Measurements from ENCODE around the gene ASB1.

ASB1 gene

DNA sequence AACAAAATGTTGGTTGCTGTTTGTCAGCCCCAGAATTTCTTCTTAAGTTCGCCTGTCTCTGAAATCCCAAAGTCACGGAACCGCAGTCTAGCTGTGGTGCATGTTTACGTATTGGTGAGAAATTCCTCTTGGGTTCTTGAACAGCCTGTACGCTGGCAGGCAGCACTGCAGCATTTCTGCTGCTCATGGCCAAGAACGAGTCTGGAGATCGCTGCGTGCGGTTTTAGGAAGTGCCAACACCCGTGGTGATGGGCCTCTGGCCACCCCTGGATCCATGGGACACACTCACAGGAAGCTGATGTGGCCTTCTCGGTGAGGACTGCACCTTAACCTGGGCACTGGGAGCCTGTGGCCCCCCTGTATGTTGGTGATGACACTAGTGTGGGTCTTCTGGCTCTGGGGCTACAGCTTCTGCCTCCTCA lies 23.7 kb downstream of the ASB1 start:
- H3K9me3 ChIP-seq (ENCODE audit: low read depth, low read length) = no peaks in the 10 kb centered on the region
- no peak overlapping the region for H3K27ac ChIP-seq
- DNase-seq (ENCODE audit: low read depth, low spot score) = no peak
- TF ChIP-seq FOXP2 (optimal IDR thresholded peaks at IDR 0.05; ENCODE audit: control extremely low read depth, extremely low read length, insufficient read depth) (no peak), POLR2AphosphoS5 (IDR thresholded peaks at IDR 0.05; ENCODE audit: borderline replicate concordance, low read depth, low read length) (no peak), EZH2 (IDR thresholded peaks at IDR 0.05) (no peak)
- no peak overlapping the region for H3K9ac ChIP-seq (ENCODE audit: insufficient read length)
- H3K36me3 ChIP-seq (ENCODE audit: insufficient read depth, low read length) = peaks cover 22% of the 10 kb centered on the region; the same call in 1 of the 2 replicates
- no peak overlapping the region for H3K4me3 ChIP-seq

DNA sequence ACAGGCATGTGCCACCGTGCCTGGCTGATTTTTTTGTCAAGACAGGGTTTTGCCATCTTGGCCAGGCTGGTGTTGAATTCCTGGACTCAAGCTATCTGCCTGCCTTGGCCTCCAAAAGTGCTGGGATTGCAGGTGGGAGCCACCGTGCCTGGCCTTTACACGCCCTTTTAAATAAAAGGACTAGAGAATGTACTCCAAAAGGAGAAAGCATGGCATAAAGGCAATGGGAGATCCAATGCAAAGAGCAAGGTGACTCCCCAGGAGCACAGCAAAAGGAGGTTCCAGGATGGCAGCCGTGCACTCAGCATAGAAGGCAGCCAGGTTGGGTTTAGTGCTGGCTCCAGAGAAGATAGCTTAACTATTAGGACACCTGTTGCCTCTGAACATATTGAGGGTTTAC lies 27.1 kb downstream of the ASB1 start:
- no peak for TF ChIP-seq POLR2AphosphoS5 (IDR thresholded peaks at IDR 0.05; ENCODE audit: borderline replicate concordance, low read depth, low read length)
- no peak for TF ChIP-seq EZH2 (IDR thresholded peaks at IDR 0.05)
- TF ChIP-seq FOXP2 (optimal IDR thresholded peaks at IDR 0.05; ENCODE audit: control extremely low read depth, extremely low read length, insufficient read depth) = no peak
- no peak overlapping the region for H3K9ac ChIP-seq (ENCODE audit: insufficient read length)
- H3K36me3 ChIP-seq (ENCODE audit: insufficient read depth, low read length) = peaks cover 4% of the 10 kb centered on the region; the same call in 1 of the 2 replicates
- H3K9me3 ChIP-seq (ENCODE audit: low read depth, low read length) = no peaks in the 10 kb centered on the region
- DNase-seq (ENCODE audit: low read depth, low spot score) = no peak
- H3K4me3 ChIP-seq = no peak overlapping the region
- no peak overlapping the region for H3K27ac ChIP-seq

DNA sequence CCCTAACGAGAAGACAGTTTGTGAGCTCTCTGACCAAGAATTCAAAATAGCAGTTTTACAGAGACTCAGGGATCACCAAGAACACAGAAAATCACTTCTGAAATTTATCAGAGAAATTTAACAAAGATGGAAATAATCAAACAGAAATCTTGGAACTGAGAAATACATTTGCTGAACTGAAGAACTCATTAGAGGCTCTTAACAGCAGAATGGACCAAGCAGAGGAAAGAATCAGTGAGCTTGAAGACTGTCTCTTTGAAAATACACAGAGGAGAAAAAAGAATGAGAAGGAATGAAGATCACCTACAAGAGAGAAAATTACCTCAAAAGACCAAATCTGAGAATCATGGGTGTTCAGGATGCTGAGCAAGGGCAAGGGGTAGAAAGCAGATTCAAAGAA lies 29.7 kb downstream of the ASB1 start:
- TF ChIP-seq EZH2 (IDR thresholded peaks at IDR 0.05) (no peak), POLR2AphosphoS5 (IDR thresholded peaks at IDR 0.05; ENCODE audit: borderline replicate concordance, low read depth, low read length) (no peak), FOXP2 (optimal IDR thresholded peaks at IDR 0.05; ENCODE audit: control extremely low read depth, extremely low read length, insufficient read depth) (no peak)
- no peak for DNase-seq (ENCODE audit: low read depth, low spot score)
- H3K9me3 ChIP-seq (ENCODE audit: low read depth, low read length) = no peaks in the 10 kb centered on the region
- H3K4me3 ChIP-seq = no peak overlapping the region
- H3K27ac ChIP-seq = no peak overlapping the region
- no peak overlapping the region for H3K9ac ChIP-seq (ENCODE audit: insufficient read length)
- H3K36me3 ChIP-seq (ENCODE audit: insufficient read depth, low read length) = no peaks in the 10 kb centered on the region

DNA sequence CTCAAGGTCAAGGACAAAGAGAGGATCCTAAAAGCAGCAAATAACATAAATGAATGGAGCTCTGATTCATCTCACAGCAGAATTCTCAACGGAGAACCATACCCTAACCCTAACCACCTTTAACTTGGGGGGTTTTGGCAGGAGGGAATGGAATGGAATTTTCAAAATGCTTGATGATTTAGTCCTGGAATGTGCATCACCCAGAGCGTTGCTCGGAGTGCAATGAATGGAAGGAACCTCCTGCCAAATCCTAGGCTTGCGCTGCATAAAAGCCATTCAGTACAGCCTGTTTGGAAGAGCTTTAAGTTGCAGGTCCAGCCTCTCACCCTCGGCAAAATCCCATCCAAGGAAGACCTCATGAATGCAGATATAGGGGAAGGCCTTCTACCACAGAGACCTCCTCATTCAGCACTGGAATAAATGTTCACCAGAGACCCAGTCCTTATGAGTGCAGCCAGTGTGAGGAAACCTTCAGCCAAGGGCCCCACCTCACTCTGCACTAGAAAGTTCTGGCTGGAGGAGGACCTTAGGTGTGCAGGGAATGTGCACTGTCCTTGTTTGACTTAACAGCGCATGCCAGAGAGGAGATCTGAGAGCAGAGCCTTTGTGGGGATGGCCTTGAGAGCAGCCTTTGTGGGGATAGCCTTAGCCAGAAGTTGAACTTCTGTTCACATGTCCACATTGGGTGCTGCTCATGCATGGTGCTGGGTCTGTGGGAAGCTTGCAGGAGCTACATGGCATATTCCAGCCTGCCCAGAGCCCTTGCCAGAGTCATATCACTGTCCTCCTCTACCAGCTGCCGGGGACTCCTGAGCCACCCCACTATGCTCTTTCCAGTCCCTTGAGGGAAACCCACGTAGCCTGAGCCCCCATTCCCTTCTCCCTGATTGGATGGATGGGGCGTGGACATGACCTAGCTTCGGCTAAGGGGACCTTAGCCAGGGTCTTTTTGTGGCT lies 30.5 kb downstream of the ASB1 start:
- DNase-seq (ENCODE audit: low read depth, low spot score) = no peak
- no peak overlapping the region for H3K9ac ChIP-seq (ENCODE audit: insufficient read length)
- H3K9me3 ChIP-seq (ENCODE audit: low read depth, low read length) = no peaks in the 10 kb centered on the region
- H3K4me3 ChIP-seq = no peak overlapping the region
- H3K27ac ChIP-seq = no peak overlapping the region
- H3K36me3 ChIP-seq (ENCODE audit: insufficient read depth, low read length) = no peaks in the 10 kb centered on the region
- no peak for TF ChIP-seq EZH2 (IDR thresholded peaks at IDR 0.05)
- no peak for TF ChIP-seq POLR2AphosphoS5 (IDR thresholded peaks at IDR 0.05; ENCODE audit: borderline replicate concordance, low read depth, low read length)
- TF ChIP-seq FOXP2 (optimal IDR thresholded peaks at IDR 0.05; ENCODE audit: control extremely low read depth, extremely low read length, insufficient read depth) = no peak

DNA sequence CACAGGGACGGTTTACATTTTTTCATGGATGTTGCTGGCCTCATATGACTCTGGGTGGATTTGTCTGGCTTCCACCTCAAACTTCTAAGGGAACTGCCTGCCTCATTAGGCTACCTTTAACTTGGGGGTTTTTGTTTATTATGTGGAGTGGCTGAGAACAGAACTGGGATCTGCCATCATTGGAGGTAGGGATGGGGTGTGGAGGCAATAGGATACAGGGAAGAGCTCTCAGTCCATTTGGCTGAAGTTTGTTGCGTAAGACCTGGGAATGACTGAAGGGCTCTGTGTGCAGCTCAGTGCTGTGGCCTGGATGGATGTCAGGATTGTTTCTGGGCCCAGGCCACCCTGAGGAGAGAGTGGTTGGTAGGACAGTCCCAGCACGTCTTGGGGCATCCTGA lies 31.2 kb downstream of the ASB1 start:
- H3K36me3 ChIP-seq (ENCODE audit: insufficient read depth, low read length) = no peaks in the 10 kb centered on the region
- no peak overlapping the region for H3K27ac ChIP-seq
- no peaks in the 10 kb centered on the region for H3K9me3 ChIP-seq (ENCODE audit: low read depth, low read length)
- no peak for DNase-seq (ENCODE audit: low read depth, low spot score)
- H3K4me3 ChIP-seq = no peak overlapping the region
- TF ChIP-seq EZH2 (IDR thresholded peaks at IDR 0.05) (no peak), POLR2AphosphoS5 (IDR thresholded peaks at IDR 0.05; ENCODE audit: borderline replicate concordance, low read depth, low read length) (no peak), FOXP2 (optimal IDR thresholded peaks at IDR 0.05; ENCODE audit: control extremely low read depth, extremely low read length, insufficient read depth) (no peak)
- no peak overlapping the region for H3K9ac ChIP-seq (ENCODE audit: insufficient read length)

DNA sequence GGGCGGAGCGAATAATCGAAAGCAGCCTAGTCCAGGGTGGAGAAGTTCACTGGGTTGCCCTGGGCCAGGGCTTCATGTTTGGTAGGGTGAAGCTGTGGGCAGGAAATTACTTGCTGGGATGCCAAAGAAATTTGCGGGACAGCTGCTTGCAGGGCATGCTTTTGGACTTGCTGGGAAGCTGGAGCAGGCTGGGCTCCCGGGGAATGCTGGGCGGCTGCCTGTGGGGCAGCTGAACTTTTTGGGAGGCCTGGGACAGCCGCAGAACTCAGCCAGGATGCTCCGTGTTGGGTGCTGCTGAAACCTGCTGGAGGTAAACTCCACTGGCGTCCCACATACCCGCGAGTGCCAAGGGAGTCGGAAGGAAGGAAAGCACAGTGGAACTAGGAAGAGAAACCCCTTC lies 31.9 kb downstream of the ASB1 start:
- no peak overlapping the region for H3K9ac ChIP-seq (ENCODE audit: insufficient read length)
- DNase-seq (ENCODE audit: low read depth, low spot score) = no peak
- no peak overlapping the region for H3K27ac ChIP-seq

DNA sequence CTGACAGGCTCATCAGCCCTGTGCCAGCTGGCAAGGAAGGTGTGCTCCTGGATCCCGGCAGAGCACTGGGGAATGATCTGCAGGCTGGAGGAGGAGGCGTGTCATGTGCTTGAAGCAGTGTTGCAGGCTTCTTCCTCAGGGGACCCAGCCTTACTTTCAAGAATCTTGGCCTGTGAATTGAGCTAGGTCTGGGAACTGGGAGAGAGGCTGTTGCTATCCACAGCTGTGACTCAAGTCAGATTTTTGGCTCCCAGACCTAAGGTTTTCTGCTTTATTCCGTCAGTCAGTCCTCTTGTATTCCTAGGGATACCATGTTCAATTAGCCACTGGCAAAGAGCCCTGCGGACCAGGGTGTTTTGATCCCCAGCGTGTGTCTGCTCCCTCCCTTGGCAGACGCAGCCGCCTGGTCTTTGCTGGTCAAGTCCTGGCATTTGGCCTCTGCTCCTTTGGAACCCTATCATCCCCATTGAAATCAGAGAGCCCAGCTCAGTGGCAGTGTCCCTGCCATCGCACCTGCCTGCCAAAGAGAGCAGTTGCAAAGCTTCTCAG lies 32.4 kb downstream of the ASB1 start:
- Histone ChIP-seq H3K36me3 (ENCODE audit: insufficient read depth, low read length) (no peaks in the 10 kb centered on the region), H3K9me3 (ENCODE audit: low read depth, low read length) (no peaks in the 10 kb centered on the region), H3K9ac (ENCODE audit: insufficient read length) (no peak overlapping the region), H3K27ac (no peak overlapping the region), H3K4me3 (no peak overlapping the region)
- TF ChIP-seq EZH2 (IDR thresholded peaks at IDR 0.05) (no peak), POLR2AphosphoS5 (IDR thresholded peaks at IDR 0.05; ENCODE audit: borderline replicate concordance, low read depth, low read length) (no peak), FOXP2 (optimal IDR thresholded peaks at IDR 0.05; ENCODE audit: control extremely low read depth, extremely low read length, insufficient read depth) (no peak)
- no peak for DNase-seq (ENCODE audit: low read depth, low spot score)

More for the DNA sequence above, 31.9 kb downstream of the ASB1 start:
- Histone ChIP-seq H3K9me3 (ENCODE audit: low read depth, low read length) (no peaks in the 10 kb centered on the region), H3K4me3 (no peak overlapping the region), H3K36me3 (ENCODE audit: insufficient read depth, low read length) (no peaks in the 10 kb centered on the region)
- TF ChIP-seq POLR2AphosphoS5 (IDR thresholded peaks at IDR 0.05; ENCODE audit: borderline replicate concordance, low read depth, low read length) (no peak), EZH2 (IDR thresholded peaks at IDR 0.05) (no peak)

DNA sequence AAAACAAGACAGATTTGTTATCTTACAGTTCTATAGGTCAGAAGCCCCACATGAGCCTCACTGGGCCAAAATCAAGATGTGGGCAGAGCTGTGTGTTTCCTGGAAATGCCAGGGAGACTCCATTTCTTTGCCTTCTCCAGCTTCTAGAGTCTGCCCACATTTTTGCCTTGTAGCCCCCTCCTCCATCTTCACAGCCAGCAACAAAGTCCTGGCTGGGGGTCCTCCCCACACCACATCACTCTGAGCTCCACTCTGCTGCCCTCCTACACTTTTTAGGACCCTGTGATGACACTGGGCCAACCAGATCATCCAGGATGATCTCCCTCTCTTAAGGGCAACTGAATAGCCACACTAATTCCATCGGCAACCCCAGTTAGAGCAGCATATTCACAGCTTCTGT lies 34.3 kb downstream of the ASB1 start:
- no peak for DNase-seq (ENCODE audit: low read depth, low spot score)
- Histone ChIP-seq H3K9me3 (ENCODE audit: low read depth, low read length) (no peaks in the 10 kb centered on the region), H3K4me3 (no peak overlapping the region)

More for the DNA sequence above, 34.3 kb downstream of the ASB1 start:
- no peak for TF ChIP-seq POLR2AphosphoS5 (IDR thresholded peaks at IDR 0.05; ENCODE audit: borderline replicate concordance, low read depth, low read length)
- no peak for TF ChIP-seq EZH2 (IDR thresholded peaks at IDR 0.05)
- TF ChIP-seq FOXP2 (optimal IDR thresholded peaks at IDR 0.05; ENCODE audit: control extremely low read depth, extremely low read length, insufficient read depth) = no peak
- no peaks in the 10 kb centered on the region for H3K36me3 ChIP-seq (ENCODE audit: insufficient read depth, low read length)
- H3K27ac ChIP-seq = no peak overlapping the region
- no peak overlapping the region for H3K9ac ChIP-seq (ENCODE audit: insufficient read length)
